HG02852 (cell line): Measurements from ENCODE around the gene SUB1.
A peak's percentile ranks its signal among the peaks of the same experiment; 100 is the strongest.
"Not testable (repeated sequence)": the region's sequence is repeated elsewhere in the genome, so short reads cannot be mapped to it uniquely, and the experiment has no call there.

ENCODE experiments used
- ATAC-seq: cut with Tn5 transposase; IDR thresholded peaks from one replicate; pipeline ENCODE4 v1.9.1; 2021; ENCODE audit warnings: mild to moderate bottlenecking, moderate library complexity; ENCODE audit not compliant: unreplicated experiment

SUB1 gene

GRCh38 chr5:32585446-32586275, at the start of gene SUB1:
Gene SUB1 (plus strand): TSS chr5:32585557. CDS start chr5:32588513, 2,956 bp downstream.
- ATAC-seq: peak; percentile 44

- no peak for ATAC-seq
Measured at GRCh38 chr5:32536246-32536645, 49.1 kb upstream of the SUB1 start.

- peak; percentile 25 for ATAC-seq
Measured at GRCh38 chr5:32537437-32538029, 47.8 kb upstream of the SUB1 start.

DNA sequence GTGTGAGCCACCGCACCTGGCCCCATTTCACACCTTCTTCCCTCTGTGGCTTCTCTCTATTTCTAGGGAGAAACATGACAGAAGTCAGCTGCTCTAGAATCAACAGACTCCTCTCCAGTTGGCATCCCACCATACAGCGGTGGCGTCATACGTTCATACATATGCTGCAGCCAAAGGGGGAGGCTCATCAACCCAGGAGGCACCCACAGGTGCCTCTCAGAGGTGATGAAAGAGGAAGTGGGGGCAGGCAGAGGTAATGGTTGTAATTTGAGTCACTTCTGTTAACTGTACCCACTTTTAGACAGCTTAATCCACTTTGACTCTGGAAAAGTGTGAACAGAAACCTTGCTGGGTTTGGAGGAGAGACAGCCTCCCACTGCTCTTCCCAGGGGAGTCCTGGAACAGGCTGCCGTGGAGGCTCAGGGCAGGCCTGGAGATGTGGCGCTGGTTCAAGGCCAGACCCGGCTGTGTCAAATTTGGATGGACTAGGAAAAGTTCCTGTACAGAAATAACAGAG, 47.3 kb upstream of the SUB1 start:
- peak; percentile 66 for ATAC-seq

GRCh38 chr5:32539981-32540845, 45.1 kb upstream of the SUB1 start:
- ATAC-seq: peak; percentile 17

GRCh38 chr5:32541241-32541640, 44.1 kb upstream of the SUB1 start:
- ATAC-seq: no peak

GRCh38 chr5:32542216-32543059, 42.9 kb upstream of the SUB1 start:
- ATAC-seq: peak; percentile 77

DNA sequence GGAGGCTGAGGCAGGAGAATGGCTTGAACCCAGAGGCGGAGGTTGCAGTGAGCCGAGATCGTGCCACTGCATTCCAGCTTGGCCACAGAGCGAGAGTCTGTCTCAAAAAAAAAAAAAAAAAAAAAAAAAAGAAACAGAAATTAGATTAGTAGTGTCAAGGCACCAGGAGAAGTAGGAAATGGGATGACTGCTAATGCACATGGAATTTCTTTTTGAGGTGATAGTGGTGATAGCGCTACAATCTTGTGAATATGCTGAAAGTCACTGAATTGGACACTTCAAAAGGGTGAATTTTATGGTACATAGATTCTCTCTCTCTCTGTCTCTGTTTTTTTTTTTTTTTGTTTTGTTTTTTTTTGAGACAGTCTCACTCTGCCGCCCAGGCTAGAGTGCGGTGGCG, 42.1 kb upstream of the SUB1 start:
- ATAC-seq: no peak

GRCh38 chr5:32545102-32545800, 40.1 kb upstream of the SUB1 start:
- ATAC-seq: no peak

GRCh38 chr5:32551194-32551593, 34.2 kb upstream of the SUB1 start:
- no peak for ATAC-seq

DNA sequence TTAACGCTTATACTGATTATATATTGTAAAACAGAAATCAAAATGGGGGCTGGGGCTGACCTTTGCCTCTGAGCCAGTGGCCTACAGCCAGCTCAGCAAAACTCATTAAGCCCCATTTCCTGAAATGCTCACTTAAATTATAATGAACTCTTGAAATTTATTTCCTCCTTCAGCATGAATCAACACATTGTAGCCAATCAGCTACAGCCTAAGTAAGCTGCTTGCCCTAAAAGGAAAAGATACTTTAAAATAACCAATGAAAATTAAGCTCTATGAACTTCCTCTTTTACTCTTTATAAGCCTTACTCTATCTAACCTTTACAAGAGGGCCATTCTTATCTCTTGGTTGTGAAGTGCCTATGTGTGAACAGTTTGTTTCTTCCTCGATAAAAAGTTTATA, 33.5 kb upstream of the SUB1 start:
- ATAC-seq: no peak

- not testable (repeated sequence) for ATAC-seq
Measured at GRCh38 chr5:32552491-32552890, 32.9 kb upstream of the SUB1 start.

DNA sequence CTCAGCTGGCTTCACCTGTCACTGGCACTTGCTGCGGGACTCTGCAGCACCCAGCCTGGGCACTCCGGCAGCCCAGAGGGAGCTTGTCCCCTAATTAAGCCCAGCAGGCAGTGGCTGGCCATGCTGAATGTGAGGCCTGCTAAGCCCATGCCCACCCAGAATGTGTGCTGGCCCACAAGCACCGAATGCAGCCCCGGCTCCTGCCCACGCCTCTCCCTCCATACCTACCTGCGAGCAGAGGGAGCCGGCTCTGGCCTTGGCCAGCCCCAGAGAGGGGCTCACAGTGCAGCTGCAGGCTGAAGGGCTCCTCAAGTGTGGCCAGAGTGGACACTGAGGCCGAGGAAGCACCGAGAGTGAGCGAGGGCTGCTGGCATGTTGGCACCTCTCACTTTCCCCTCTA, 32.4 kb upstream of the SUB1 start:
- no peak for ATAC-seq

GRCh38 chr5:32554181-32554780, 31.1 kb upstream of the SUB1 start:
- ATAC-seq: not testable (repeated sequence)

DNA sequence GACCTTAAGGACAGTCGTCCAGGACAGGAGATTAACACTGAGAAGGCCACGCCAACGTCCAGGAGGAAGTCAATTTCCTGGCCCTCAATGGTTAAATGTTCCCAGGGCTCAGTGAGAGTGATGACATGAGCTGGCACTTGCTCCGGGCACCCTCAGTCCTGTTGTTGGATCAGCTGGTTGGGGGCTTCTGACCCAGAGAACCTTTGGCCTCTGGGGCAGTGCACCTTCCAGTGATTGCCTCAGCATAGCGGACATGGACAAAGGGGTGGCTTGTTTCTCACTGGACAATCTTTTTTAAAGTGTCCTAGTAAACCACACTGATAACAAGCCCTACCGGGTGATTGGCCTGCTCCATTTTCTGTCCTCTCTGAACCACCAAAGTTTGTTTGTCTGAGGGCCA, 28.8 kb upstream of the SUB1 start:
- not testable (repeated sequence) for ATAC-seq

GRCh38 chr5:32559411-32559810, 25.9 kb upstream of the SUB1 start:
- ATAC-seq: no peak

DNA sequence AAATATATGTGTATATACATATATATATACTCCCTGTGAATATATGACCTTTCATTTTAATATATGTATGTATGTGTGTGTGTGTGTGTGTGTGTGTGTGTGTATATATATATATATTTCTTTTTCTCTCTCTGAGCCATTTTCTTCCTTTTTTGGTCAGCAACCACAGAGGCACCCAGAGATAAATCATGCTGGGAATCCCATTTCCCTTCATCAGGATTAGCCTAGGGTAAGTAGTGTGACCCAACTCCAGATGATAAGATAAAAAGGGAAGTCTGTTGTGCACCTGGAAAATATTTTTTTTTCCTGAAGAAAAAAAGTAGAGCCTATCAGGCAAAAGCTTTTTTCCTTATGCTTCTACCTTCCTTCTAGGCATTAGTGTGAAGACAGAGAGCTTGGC, 25.4 kb upstream of the SUB1 start:
- ATAC-seq: no peak

DNA sequence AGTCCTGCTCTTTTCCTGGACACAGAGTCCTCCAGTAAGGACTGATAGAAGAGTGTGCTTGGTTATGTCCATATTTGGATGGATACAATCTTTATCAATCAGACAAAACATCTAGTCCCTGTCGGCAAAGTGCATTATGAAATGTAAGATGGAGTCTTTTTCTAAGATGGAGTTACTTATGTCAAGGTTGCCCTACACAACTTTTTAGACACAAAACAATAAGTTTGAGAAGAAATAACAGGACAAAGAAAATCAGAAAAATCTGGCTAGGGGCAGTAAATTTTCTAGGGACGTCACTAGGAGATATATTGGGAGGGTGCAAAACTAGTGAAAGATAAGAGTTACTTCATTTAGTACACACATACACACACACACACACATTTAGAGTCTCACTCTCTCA, 23.3 kb upstream of the SUB1 start:
- no peak for ATAC-seq

- ATAC-seq: no peak
Measured at GRCh38 chr5:32562843-32563242, 22.5 kb upstream of the SUB1 start.
